Heart left ventricle (tissue), 13 donors: ENCODE results near the gene SBNO1.

Source experiments
- POLR2A ChIP-seq, 2 donors: fragments of 450-650 bp; IDR thresholded peaks; one replicate each; pipeline ENCODE4 v1.6.1; 2017; ENCODE audit warnings: antibody characterized with exemption in 2 of 2, mild to moderate bottlenecking in 2 of 2, moderate library complexity in 2 of 2
- TF ChIP-seq, protein P1 (sequence below), 12 donors: fragments of 200-600 bp; sonication (generic) in 4 of 12; IDR thresholded peaks; one replicate each; pipeline versions ENCODE4 v1.5.0 to v1.8.0; 2018 to 2022; ENCODE audit warnings: antibody characterized with exemption in 12 of 12, mild to moderate bottlenecking in 5 of 12
- donor health status: ischemic (EF 13 %, LVEDD 7.1; RV severe dilation, severe dysfunction).
- donor health status: DM: no; HTN: yes; CAD: no.
- donor health status: DM: no; HTN: no; CAD: no.
- donor health status: ischemic (EF 25% LVEDD 6.9; RV normal size, moderate dysfunction).
- donor health status: ischemic (EF 25% LVEDD 5.7; RV mildly dilated, moderate dysfunction).
- donor health status: ischemic (EF 35%, LVEDD 5.7; RV mildly dilated, moderate dysfunction).
- donor health status: nonischemic (EF 11% LVEDD 7.7; RV severe dilation, severe dysfunction).
- donor health status: DM: yes; HTN: yes; CAD: no.
- donor health status: PGD.
- donor health status: ischemic (EF 29% LVEDD 5.4; RV normal size, mild dysfunction).
- donor health status: nonischemic (EF 23%, LVEDD 6.1; RV moderate dilation, normal function).

DNA sequence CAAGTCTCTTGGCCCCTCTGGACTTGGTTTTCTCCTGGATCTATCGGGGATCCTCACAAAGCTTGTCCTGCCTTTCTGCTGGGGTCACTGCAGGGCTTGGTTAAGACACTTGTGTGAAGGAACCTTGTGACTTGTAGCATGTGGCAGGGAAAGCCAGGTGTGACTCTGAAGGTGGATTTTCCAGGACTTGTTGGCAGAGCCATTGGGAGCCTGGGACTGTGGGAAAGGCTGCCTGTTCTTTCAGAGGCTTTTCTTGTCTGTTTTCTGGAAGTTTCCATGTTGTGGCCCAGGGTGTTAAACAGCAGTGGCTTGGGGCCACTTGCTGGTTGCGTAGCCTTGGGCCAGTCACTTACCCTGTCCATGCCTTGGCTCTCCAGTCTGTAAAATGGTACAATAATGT, 31.9 kb upstream of the SBNO1 start:
- TF ChIP-seq, protein P1, sequence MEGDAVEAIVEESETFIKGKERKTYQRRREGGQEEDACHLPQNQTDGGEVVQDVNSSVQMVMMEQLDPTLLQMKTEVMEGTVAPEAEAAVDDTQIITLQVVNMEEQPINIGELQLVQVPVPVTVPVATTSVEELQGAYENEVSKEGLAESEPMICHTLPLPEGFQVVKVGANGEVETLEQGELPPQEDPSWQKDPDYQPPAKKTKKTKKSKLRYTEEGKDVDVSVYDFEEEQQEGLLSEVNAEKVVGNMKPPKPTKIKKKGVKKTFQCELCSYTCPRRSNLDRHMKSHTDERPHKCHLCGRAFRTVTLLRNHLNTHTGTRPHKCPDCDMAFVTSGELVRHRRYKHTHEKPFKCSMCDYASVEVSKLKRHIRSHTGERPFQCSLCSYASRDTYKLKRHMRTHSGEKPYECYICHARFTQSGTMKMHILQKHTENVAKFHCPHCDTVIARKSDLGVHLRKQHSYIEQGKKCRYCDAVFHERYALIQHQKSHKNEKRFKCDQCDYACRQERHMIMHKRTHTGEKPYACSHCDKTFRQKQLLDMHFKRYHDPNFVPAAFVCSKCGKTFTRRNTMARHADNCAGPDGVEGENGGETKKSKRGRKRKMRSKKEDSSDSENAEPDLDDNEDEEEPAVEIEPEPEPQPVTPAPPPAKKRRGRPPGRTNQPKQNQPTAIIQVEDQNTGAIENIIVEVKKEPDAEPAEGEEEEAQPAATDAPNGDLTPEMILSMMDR (IDR thresholded peaks at IDR 0.05): no peak
- no peak for TF ChIP-seq POLR2A (IDR thresholded peaks at IDR 0.05)
